ENCODE measurements around the gene SUFU. TPM values are rescaled to one million over a fixed set of nuclear protein-coding genes. Genes with fewer than 3 reads are reported as not detected.

The SUFU gene
- total and polyA plus RNA-seq, 4 donors: 1.8 to 3.8 (median 2.9) TPM

- peaks cover 0 to 8% (median 0%) of the 10 kb centered on the region in 4 donors for H3K36me3 ChIP-seq (ENCODE audit: control insufficient read depth in 4 of 4, insufficient read depth in 3 of 4, low read depth in 1 of 4, low read length in 3 of 4)
Measured at GRCh38 chr10:102597131-102597991, 93.6 kb downstream of the SUFU start.

More at GRCh38 chr10:102597131-102597991, 93.6 kb downstream of the SUFU start:
- 29% methylated on average over 16 of the region's 16 CpGs for WGBS
- Histone ChIP-seq H3K27me3 (ENCODE audit: control insufficient read depth in 4 of 4, insufficient read depth in 4 of 4, low read length in 3 of 4) (no peaks in the 10 kb centered on the region), H3K9ac (ENCODE audit: low read depth in 1 of 2, low read length in 2 of 2) (peak overlapping the region in 1 of 2 donors; percentile 40), H3K4me1 (ENCODE audit: control insufficient read depth in 4 of 4, insufficient read depth in 4 of 4, low read length in 3 of 4) (peaks cover 16 to 32% (median 23%) of the 10 kb centered on the region in 4 donors), H3K27ac (ENCODE audit: low read depth in 1 of 2, low read length in 2 of 2) (peak overlapping the region; percentile 74 to 94), H3K9me3 (ENCODE audit: control insufficient read depth in 4 of 4, low read length in 3 of 4) (no peaks in the 10 kb centered on the region), H3K4me3 (ENCODE audit: low read depth in 1 of 3, low read length in 3 of 3) (peak overlapping the region in 2 of 3 donors; percentile 6)
- TF ChIP-seq MAX (IDR thresholded peaks at IDR 0.05): peak; percentile 99
- TF ChIP-seq CTCF (IDR thresholded peaks at IDR 0.05; ENCODE audit: low read depth, low read length, missing input control): peak; percentile 20
- TF ChIP-seq ATF3 (IDR thresholded peaks at IDR 0.05): peak; percentile 51
- peak; percentile 96 to 97 for TF ChIP-seq RXRA (IDR thresholded peaks at IDR 0.05)
- peak; percentile 74 for TF ChIP-seq FOXA1 (IDR thresholded peaks at IDR 0.05)
- peak; percentile 50 for TF ChIP-seq TAF1 (conservative IDR thresholded peaks at IDR 0.05)
- TF ChIP-seq FOXA2 (IDR thresholded peaks at IDR 0.05): peak; percentile 87
- peak; percentile 7 to 74 for TF ChIP-seq GABPA (IDR thresholded peaks at IDR 0.05 in 1 of 2, conservative IDR thresholded peaks at IDR 0.05 in 1 of 2)
- peak; percentile 98 for TF ChIP-seq HNF4G (IDR thresholded peaks at IDR 0.05)
- peak; percentile 99 for TF ChIP-seq HNF4A (conservative IDR thresholded peaks at IDR 0.05)
- peak; percentile 99 for TF ChIP-seq SP1 (IDR thresholded peaks at IDR 0.05)
- TF ChIP-seq, protein P1, sequence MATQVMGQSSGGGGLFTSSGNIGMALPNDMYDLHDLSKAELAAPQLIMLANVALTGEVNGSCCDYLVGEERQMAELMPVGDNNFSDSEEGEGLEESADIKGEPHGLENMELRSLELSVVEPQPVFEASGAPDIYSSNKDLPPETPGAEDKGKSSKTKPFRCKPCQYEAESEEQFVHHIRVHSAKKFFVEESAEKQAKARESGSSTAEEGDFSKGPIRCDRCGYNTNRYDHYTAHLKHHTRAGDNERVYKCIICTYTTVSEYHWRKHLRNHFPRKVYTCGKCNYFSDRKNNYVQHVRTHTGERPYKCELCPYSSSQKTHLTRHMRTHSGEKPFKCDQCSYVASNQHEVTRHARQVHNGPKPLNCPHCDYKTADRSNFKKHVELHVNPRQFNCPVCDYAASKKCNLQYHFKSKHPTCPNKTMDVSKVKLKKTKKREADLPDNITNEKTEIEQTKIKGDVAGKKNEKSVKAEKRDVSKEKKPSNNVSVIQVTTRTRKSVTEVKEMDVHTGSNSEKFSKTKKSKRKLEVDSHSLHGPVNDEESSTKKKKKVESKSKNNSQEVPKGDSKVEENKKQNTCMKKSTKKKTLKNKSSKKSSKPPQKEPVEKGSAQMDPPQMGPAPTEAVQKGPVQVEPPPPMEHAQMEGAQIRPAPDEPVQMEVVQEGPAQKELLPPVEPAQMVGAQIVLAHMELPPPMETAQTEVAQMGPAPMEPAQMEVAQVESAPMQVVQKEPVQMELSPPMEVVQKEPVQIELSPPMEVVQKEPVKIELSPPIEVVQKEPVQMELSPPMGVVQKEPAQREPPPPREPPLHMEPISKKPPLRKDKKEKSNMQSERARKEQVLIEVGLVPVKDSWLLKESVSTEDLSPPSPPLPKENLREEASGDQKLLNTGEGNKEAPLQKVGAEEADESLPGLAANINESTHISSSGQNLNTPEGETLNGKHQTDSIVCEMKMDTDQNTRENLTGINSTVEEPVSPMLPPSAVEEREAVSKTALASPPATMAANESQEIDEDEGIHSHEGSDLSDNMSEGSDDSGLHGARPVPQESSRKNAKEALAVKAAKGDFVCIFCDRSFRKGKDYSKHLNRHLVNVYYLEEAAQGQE (IDR thresholded peaks at IDR 0.05): peak; percentile 86
- peak; percentile 94 to 98 for TF ChIP-seq EGR1 (IDR thresholded peaks at IDR 0.05; ENCODE audit: low read depth in 2 of 2)
- TF ChIP-seq NR2F2 (IDR thresholded peaks at IDR 0.05): peak; percentile 99
- TF ChIP-seq YY1 (IDR thresholded peaks at IDR 0.05): peak; percentile 93
- peak; percentile 61 to 74 for TF ChIP-seq RAD21 (IDR thresholded peaks at IDR 0.05)
- TF ChIP-seq, protein P2, sequence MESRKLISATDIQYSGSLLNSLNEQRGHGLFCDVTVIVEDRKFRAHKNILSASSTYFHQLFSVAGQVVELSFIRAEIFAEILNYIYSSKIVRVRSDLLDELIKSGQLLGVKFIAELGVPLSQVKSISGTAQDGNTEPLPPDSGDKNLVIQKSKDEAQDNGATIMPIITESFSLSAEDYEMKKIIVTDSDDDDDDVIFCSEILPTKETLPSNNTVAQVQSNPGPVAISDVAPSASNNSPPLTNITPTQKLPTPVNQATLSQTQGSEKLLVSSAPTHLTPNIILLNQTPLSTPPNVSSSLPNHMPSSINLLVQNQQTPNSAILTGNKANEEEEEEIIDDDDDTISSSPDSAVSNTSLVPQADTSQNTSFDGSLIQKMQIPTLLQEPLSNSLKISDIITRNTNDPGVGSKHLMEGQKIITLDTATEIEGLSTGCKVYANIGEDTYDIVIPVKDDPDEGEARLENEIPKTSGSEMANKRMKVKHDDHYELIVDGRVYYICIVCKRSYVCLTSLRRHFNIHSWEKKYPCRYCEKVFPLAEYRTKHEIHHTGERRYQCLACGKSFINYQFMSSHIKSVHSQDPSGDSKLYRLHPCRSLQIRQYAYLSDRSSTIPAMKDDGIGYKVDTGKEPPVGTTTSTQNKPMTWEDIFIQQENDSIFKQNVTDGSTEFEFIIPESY (IDR thresholded peaks at IDR 0.05): no peak
- peak; percentile 76 to 89 for TF ChIP-seq JUND (IDR thresholded peaks at IDR 0.05)
- DNase-seq (ENCODE audit: low spot score): peak; percentile 56
